Activated T-cell treated with anti-CD3 and anti-CD28 coated beads, Interleukin-2, amount 50 U/mL, for 4 hours (primary cell): ENCODE data around the gene CMSS1. TPM values are rescaled to one million over a fixed set of nuclear protein-coding genes. Genes with fewer than 3 reads are reported as not detected.

Source experiments
- ATAC-seq, 2 donors: fragments of 200-7000 bp; cut with Tn5 transposase; one replicate each; pipeline ENCODE4 v1.10.0; 2021
- DNase-seq: peaks from one replicate; pipeline ENCODE4 v3.0.0-alpha.2; 2020
- H3K27me3 Mint-ChIP-seq: one replicate; pipeline ENCODE4 v1.8.0; 2021; ENCODE audit warnings: low read depth, mixed read lengths
- H3K36me3 Mint-ChIP-seq: one replicate; pipeline ENCODE4 v1.8.0; 2022; ENCODE audit warnings: mixed read lengths; ENCODE audit not compliant: insufficient read depth
- H3K4me1 Mint-ChIP-seq: one replicate; pipeline ENCODE4 v1.8.0; 2021; ENCODE audit warnings: low read depth, mixed read lengths
- H3K4me3 Mint-ChIP-seq: one replicate; pipeline ENCODE4 v1.8.0; 2021; ENCODE audit warnings: mild to moderate bottlenecking, moderate library complexity, mixed read lengths
- H3K9me3 Mint-ChIP-seq: one replicate; pipeline ENCODE4 v1.8.0; 2021; ENCODE audit warnings: mixed read lengths
- total RNA-seq, 3 donors: library from RNA; stranded (reverse); gene quantifications; one replicate each; pipeline ENCODE4 v1.2.1, GENCODE V29; 2021

CMSS1 gene
- total RNA-seq, 3 donors from 2014 or later = 126 to 157 (median 136) TPM

DNA sequence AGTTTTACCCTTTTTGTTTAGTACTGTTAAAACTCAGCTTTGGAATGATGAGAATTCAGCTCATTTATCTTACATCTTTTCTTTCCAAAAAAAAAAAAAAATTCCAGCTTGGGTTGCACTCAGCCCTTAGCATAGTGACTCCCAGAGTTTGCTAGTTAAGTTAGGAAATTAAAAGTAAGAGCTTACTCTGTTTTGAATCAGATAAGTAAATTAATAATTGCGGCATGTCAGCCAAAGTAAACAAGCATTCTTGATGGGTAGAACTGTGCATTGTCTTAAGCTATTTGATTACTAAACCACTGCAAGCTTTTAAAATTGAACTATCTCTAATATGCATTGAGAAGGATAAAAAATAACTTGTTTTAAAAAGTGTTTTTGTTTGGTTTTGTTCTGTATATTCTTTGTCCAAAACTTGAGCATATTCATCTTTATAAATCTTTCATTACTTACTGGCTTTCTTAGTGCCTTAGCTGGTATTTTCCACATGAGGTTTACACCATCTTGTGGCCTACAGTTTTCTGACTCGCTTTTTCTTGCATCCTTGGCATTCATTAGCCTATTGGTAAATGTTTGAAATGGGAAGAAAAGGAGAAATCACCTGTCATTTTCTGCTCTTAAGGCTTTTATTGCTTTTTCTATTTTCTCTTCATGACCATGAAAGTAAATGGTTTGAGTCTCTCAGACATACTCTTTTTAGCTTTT lies 189.1 kb downstream of the CMSS1 start:
- no peaks in the 10 kb centered on the region for H3K9me3 Mint-ChIP-seq
- H3K4me3 Mint-ChIP-seq = no peak overlapping the region
- H3K4me1 Mint-ChIP-seq = peaks cover 2% of the 10 kb centered on the region
- ATAC-seq (no peak), DNase-seq (no peak)
- H3K27me3 Mint-ChIP-seq = no peaks in the 10 kb centered on the region
- peaks cover 6% of the 10 kb centered on the region for H3K36me3 Mint-ChIP-seq

DNA sequence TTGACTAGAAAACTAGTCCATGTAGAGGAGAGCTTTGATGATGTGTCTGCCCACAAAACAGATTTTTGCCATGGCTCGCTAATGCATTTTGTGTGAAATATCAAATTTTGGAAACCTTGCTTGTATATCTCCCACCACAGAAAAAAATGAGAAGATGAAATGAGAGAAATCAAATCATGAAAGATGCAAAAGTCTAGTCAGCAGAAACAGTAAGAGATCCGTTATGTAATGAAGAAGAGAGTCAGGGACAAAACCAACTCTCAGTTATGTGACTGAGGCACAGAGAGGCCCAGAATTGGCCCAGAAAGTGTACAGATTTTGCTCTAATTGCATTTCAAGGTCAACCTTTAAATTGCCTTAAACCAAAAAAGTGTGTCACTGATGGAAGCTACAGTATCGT lies 189.7 kb downstream of the CMSS1 start:
- Mint-ChIP-seq H3K9me3 (no peaks in the 10 kb centered on the region), H3K36me3 (peaks cover 6% of the 10 kb centered on the region), H3K4me3 (no peak overlapping the region), H3K4me1 (peaks cover 2% of the 10 kb centered on the region), H3K27me3 (no peaks in the 10 kb centered on the region)
- ATAC-seq (no peak), DNase-seq (no peak)

DNA sequence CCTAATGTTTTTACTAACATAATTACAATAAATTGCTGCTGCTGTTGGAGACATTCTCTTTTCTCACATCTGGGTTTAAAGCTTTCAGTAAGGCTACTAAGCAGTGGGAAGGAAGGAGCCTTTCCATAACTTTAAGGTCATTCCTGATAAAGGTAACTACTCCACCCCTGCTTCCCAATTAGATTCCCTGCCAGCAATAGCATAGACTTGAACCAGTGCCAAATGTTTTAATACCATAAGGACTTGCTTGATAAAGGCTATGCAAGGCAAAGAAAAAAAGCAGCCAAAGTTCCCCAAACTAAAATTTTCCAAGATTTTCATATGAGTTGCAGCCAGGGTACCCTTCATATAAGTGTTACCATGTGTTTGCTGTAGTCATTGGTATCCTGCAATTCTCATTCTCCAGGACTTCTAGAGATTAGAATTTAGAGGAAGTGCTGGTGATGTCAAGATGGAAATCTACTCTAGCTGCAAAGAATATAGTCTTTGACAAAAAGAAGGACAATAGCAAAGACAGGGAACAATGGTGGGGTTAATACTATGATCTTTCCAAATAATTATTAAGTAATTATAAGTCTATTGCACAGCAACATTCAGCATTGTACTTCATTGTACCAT lies 190.5 kb downstream of the CMSS1 start:
- Mint-ChIP-seq H3K36me3 (peaks cover 8% of the 10 kb centered on the region), H3K27me3 (no peaks in the 10 kb centered on the region), H3K4me3 (no peak overlapping the region), H3K9me3 (no peaks in the 10 kb centered on the region), H3K4me1 (no peaks in the 10 kb centered on the region)
- ATAC-seq (no peak), DNase-seq (no peak)

DNA sequence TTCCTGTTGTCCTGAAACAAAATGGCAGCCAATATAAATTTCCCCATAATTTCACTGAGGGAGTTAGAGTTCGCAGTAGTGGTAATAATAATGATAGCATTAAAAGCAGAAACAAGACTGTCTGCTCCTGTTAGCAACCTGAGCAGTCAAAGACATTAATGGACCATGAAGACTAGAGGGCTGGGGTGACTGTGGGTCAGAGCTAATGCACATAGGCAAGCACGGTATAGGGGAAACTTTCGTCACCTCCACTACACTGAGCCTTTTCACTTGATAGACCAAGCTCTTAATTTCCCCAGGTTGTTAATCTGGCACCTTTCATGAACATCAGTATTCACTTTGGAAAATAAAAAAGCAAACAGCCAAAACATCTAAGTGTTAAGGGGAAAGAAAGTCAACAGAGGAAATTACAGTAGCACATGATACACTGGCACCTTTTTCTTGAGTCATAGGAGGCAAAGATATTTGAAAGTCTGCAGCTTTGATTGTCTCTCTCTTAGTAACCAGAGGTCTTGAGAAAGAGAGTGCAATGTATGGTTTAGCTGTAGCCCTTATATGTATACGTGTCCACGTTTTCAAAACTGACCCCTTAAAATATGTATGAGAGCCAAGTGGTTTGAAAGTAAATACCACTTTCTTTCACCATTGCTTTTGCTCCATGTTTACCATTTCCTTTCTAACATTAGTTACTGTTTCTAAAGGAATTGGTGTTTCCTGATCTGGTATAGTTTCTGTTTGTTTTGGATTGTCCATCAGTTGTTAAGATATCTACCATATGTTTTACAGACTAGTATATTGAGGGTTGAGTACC lies 191.8 kb downstream of the CMSS1 start:
- ATAC-seq (no peak), DNase-seq (no peak)
- no peaks in the 10 kb centered on the region for H3K27me3 Mint-ChIP-seq
- no peaks in the 10 kb centered on the region for H3K9me3 Mint-ChIP-seq
- H3K4me3 Mint-ChIP-seq = no peak overlapping the region
- H3K4me1 Mint-ChIP-seq = no peaks in the 10 kb centered on the region
- peaks cover 11% of the 10 kb centered on the region for H3K36me3 Mint-ChIP-seq

DNA sequence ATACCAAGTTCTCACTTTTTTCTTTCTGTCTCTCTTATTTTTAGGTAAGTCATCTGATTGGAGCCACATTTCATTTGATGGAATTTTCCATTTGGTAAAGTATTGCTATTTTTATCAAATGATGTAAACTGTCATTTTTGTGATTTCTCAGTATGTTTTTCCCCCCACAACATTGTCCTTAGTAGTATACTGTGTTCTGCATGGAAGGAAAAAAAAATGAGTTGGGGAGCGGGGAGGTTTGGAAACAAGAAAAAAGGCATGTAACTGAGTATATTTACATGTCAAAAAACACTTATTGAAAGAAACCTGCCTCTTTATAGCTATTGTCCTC lies 192.4 kb downstream of the CMSS1 start:
- peaks cover 16% of the 10 kb centered on the region for H3K36me3 Mint-ChIP-seq
- no peak for ATAC-seq
- DNase-seq = no peak
- peaks cover 3% of the 10 kb centered on the region for H3K9me3 Mint-ChIP-seq
- no peaks in the 10 kb centered on the region for H3K4me1 Mint-ChIP-seq
- H3K4me3 Mint-ChIP-seq = no peak overlapping the region
- no peaks in the 10 kb centered on the region for H3K27me3 Mint-ChIP-seq

DNA sequence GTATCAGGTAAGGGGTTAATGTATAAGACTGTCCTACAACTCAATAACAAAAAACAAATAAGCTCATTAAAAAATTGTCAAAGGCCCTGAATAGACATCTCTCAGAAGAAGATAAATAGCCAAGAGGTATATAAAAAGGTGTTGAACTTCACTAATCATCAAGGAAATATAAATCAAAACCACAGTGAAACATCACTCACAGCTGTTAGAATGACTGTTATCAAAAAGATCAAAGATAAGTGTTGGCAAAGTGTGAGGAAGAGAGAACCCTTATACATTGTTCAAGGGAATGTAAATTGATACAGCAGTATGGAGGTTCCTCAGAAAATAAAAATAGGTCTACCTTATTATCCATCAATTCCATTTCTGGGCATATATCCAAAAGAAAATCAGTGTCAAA lies 201.1 kb downstream of the CMSS1 start:
- Mint-ChIP-seq H3K27me3 (no peaks in the 10 kb centered on the region), H3K9me3 (peaks cover 5% of the 10 kb centered on the region), H3K4me3 (no peak overlapping the region), H3K4me1 (no peaks in the 10 kb centered on the region), H3K36me3 (peaks cover 18% of the 10 kb centered on the region)
- DNase-seq (no peak), ATAC-seq (no peak)

DNA sequence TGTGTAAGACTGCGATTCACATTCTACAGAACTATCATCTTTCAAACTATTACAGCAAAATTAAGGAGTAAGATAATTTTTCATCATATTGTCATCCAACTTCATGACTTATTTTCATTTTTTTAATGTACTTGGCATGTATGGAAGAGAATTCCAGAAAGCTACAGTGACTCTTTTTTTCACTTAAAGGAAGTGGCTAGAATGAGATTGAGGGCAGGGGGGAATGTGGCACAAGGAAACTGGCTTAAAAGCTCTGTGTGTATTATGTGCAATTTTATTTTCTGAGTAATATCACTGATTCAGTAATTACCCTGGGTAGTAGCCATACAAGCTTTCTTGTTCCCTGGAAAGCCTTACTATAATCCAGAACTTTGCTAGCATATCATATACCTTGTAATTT lies 202.1 kb downstream of the CMSS1 start:
- H3K27me3 Mint-ChIP-seq = no peaks in the 10 kb centered on the region

DNA sequence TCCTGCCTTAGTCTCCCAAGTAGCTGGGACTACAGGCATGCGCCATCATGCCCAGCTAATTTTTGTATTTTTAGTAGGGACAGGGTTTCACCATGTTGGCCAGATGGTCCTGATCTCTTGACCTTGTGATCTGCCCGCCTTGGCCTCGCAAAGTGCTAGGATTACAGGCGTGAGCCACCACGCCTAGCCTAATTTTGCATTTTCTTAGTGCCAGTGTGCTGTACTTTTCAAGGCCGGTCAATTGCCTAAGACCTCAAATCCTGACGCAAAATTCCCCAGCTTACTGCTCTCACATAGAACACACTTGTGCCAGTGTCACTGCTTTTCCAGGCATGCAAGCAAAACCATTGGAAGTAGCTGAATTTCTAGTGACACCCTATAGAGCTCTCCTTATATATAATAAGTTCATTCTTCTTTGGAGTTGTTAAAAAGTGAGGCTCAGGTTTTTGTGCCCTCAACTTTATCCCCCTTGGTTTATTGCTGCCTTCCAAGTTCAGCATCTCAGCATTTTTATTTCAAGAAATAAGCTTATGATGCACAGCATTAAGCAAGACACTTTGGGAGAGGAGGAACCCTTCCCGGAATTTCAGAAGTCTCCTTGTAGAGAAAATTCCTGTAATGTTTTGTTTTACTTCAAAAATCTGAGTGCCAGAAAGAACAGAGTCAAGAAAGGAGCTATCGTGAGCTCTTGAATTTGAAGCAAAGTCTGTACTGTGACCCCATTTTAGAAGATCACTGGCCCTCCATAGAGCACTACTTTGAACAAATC lies 203.4 kb downstream of the CMSS1 start:
- H3K4me3 Mint-ChIP-seq = no peak overlapping the region
- H3K27me3 Mint-ChIP-seq = no peaks in the 10 kb centered on the region
- H3K9me3 Mint-ChIP-seq = no peaks in the 10 kb centered on the region
- H3K36me3 Mint-ChIP-seq = peaks cover 9% of the 10 kb centered on the region
- DNase-seq = no peak
- H3K4me1 Mint-ChIP-seq = no peaks in the 10 kb centered on the region
- no peak for ATAC-seq

More for the DNA sequence above, 202.1 kb downstream of the CMSS1 start:
- DNase-seq = no peak
- peaks cover 5% of the 10 kb centered on the region for H3K9me3 Mint-ChIP-seq
- H3K4me1 Mint-ChIP-seq = no peaks in the 10 kb centered on the region
- no peak overlapping the region for H3K4me3 Mint-ChIP-seq
- H3K36me3 Mint-ChIP-seq = peaks cover 15% of the 10 kb centered on the region
- no peak for ATAC-seq

DNA sequence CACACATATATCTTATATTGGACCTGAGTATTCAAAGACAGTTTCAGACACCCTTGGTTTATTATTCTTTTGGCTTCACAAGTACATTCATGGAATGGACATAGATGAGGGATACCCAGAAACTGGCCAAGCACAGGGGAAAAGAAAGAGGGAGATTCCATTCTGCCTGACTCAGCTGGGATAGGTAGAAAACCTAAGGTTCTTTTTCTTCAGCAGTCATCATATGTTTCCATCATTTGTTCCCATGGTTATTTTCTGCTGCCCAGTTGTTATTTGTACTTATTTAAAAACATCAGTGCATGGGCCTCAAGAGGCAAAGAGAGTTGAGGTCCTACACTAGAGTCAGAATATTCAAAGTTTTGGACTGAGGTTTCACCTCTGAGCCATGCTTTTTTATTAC lies 204.8 kb downstream of the CMSS1 start:
- ATAC-seq = no peak
- H3K4me1 Mint-ChIP-seq = no peaks in the 10 kb centered on the region
- H3K36me3 Mint-ChIP-seq = peaks cover 6% of the 10 kb centered on the region
- H3K9me3 Mint-ChIP-seq = no peaks in the 10 kb centered on the region
- H3K4me3 Mint-ChIP-seq = no peak overlapping the region
- H3K27me3 Mint-ChIP-seq = no peaks in the 10 kb centered on the region
- no peak for DNase-seq

DNA sequence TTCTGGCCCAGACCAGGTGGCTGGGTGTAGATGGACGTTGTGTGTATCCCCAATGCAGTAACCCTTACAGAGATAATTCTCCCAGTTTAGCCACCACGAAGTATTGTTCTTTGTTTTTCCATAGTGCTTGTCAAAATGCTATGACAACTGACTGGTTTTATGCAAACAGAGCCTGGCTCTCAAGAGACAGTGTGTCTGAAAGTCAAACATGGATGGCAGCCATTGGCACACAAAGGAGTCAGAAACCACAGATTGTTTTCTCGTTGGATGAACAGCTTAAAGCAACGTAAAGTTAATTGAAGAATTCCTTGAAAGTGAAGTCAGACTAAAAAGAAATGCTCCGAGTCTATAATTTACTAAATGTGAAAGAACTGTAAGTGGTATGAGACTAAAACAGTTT lies 205.5 kb downstream of the CMSS1 start:
- Mint-ChIP-seq H3K27me3 (no peaks in the 10 kb centered on the region), H3K4me3 (no peak overlapping the region), H3K4me1 (no peaks in the 10 kb centered on the region), H3K9me3 (no peaks in the 10 kb centered on the region), H3K36me3 (peaks cover 6% of the 10 kb centered on the region)
- DNase-seq (no peak), ATAC-seq (no peak)

DNA sequence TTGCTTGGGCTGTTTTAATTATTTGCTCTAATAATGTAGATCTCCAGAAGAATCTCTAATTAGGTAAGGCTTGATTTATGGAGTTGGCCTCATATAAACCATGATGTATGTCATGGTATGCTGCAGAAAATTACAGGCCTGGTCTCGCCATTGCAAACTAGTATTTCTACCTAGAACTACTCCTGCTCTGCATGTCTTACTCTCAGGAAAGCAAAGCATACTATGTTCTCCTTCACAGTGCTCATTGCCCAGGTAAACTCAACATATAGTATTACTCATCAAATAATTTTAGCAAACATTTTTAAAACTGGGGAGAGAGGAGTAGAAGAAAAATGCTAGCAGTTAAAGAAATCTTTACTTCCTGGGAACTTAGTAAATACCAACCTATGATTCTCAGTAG lies 205.9 kb downstream of the CMSS1 start:
- no peak for ATAC-seq
- no peak overlapping the region for H3K4me3 Mint-ChIP-seq
- DNase-seq = no peak
- no peaks in the 10 kb centered on the region for H3K4me1 Mint-ChIP-seq
- no peaks in the 10 kb centered on the region for H3K9me3 Mint-ChIP-seq
- peaks cover 6% of the 10 kb centered on the region for H3K36me3 Mint-ChIP-seq
- no peaks in the 10 kb centered on the region for H3K27me3 Mint-ChIP-seq

DNA sequence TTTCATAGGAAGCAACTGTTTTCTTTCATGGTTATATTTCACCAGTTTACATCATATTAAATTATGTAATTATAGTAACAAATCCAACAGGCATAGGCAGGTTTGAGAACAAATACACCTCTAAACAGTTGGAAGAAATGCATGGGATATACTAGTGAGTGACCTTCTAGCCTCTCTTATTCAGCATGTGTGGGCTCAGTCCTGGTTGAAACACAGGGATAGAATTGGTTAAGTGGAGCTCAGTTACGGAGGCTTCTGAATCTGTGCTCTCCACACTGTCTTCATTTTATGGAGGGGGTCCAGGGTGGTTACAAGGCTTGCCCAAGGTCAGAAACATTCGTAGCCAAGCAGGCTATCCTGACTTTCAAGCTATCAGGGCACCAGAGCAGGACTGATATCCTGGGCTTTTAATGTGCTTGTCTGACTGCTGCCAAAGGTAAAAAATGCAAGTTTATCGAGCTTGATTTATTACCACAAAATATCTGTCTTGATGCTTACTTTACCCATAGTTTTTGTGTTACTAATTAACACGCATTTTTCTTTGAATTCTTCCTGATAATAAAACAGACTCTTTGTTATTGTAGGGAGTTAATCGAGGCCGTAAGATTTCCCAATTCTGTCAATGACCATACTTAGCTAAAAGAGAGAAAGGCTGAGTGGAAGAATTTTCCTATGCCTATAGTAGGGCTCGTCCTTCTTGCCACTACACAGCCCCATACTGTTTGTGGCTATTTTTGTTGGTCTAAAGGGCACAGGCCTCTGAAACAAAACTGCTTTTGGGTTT lies 207.1 kb downstream of the CMSS1 start:
- DNase-seq = no peak
- Mint-ChIP-seq H3K4me3 (no peak overlapping the region), H3K27me3 (no peaks in the 10 kb centered on the region), H3K9me3 (no peaks in the 10 kb centered on the region), H3K4me1 (no peaks in the 10 kb centered on the region), H3K36me3 (peaks cover 3% of the 10 kb centered on the region)
- ATAC-seq = no peak

DNA sequence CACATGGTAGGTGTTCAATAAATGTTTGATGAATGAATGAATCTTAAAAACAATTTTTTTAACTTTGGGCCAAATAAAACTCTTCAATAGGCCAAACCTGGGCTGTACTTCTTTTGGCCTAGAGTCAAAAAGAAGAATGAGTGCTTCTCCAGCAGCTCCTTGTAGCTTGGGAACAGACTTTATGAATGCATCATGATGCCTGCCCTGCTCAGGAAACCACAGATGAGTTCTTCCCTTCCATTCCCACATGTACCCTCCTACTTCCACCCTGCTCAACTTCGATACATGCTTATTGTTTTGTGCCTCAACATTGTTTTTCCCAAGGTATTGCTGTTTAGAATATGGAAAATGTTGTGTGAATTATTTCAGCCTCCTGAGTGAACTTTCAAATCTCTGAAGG lies 209.7 kb downstream of the CMSS1 start:
- H3K36me3 Mint-ChIP-seq = peaks cover 7% of the 10 kb centered on the region
- ATAC-seq (no peak), DNase-seq (no peak)
- H3K27me3 Mint-ChIP-seq = no peaks in the 10 kb centered on the region
- H3K9me3 Mint-ChIP-seq = no peaks in the 10 kb centered on the region
- no peak overlapping the region for H3K4me3 Mint-ChIP-seq
- no peaks in the 10 kb centered on the region for H3K4me1 Mint-ChIP-seq

DNA sequence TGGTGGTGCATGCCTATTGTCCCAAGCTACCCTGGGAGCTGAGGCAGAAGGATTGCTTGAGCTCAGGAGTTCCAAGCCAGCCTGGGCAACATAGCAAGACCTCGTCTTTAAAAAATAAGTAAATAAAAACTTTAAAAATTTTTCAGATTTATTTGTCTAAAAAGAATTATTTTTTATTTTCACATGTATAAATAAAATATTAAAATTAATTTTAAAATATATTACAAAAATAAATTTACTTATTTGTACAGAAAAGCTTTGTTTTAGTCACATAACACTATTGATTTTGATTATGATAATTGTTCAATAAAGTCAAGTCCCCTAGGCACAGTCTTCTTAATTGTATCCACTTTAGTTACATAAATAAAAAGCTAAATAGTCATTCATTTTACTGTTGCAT lies 211.4 kb downstream of the CMSS1 start:
- no peaks in the 10 kb centered on the region for H3K4me1 Mint-ChIP-seq
- H3K4me3 Mint-ChIP-seq = no peak overlapping the region
- no peaks in the 10 kb centered on the region for H3K27me3 Mint-ChIP-seq
- ATAC-seq (no peak), DNase-seq (no peak)
- H3K36me3 Mint-ChIP-seq = peaks cover 6% of the 10 kb centered on the region
- no peaks in the 10 kb centered on the region for H3K9me3 Mint-ChIP-seq
